K562 (cell line): Measurements from ENCODE around the gene IGF2R. TPM values are rescaled to one million over a fixed set of nuclear protein-coding genes. Genes with fewer than 3 reads are reported as not detected.

ENCODE experiments used
- CBX3 ChIP-seq, 2 experiments: IDR thresholded peaks; 1 replicate in 1 of 2; 2 replicates in 1 of 2; pipeline ENCODE4 v1.6.1; 2012; ENCODE audit warnings: inconsistent platforms in 2 of 2, low read length in 2 of 2, borderline replicate concordance in 1 of 2, control low read depth in 1 of 2
- CHCHD3 ChIP-seq: fragments of 250-450 bp; sonication (Bioruptor Pico); IDR thresholded peaks from 2 replicates; pipeline ENCODE4 v2.1.2; 2022; ENCODE audit warnings: mild to moderate bottlenecking
- FOXM1 ChIP-seq, 2 experiments: fragments of 450-650 bp in 1 of 2; sonication (generic) in 1 of 2; formaldehyde crosslinking in 1 of 2; IDR thresholded peaks; 2 replicates each; pipeline versions ENCODE4 v1.6.1 to v1.9.0; 2017 to 2022; ENCODE audit warnings: low read depth in 2 of 2, mild to moderate bottlenecking in 2 of 2, missing genetic modification reagents in 1 of 2, moderate library complexity in 1 of 2
- HIVEP1 ChIP-seq: fragments of 250-450 bp; sonication (Bioruptor Pico); IDR thresholded peaks from 2 replicates; pipeline ENCODE4 v1.4.0; 2020; ENCODE audit warnings: mild to moderate bottlenecking
- KLF13 ChIP-seq: fragments of 450-650 bp; IDR thresholded peaks from 2 replicates; pipeline ENCODE4 v1.6.1; 2016; ENCODE audit warnings: missing genetic modification characterization, low read depth, mild to moderate bottlenecking, missing compliant biosample characterization, moderate library complexity, borderline replicate concordance
- MBD2 ChIP-seq: sonication (generic); IDR thresholded peaks from 2 replicates; pipeline ENCODE4 v1.6.1; 2016; ENCODE audit warnings: low read depth, borderline replicate concordance
- NFRKB ChIP-seq: fragments of 450-650 bp; IDR thresholded peaks from 2 replicates; pipeline ENCODE4 v1.6.1; 2016; ENCODE audit warnings: low read depth
- NR2C1 ChIP-seq, 2 experiments: fragments of 450-650 bp; IDR thresholded peaks; 2 replicates each; pipeline ENCODE4 v1.6.1; 2017; ENCODE audit warnings: mild to moderate bottlenecking in 2 of 2, antibody characterized with exemption in 1 of 2, inconsistent platforms in 1 of 2, missing compliant biosample characterization in 1 of 2, missing genetic modification characterization in 1 of 2
- PCBP1 ChIP-seq: fragments of 200-400 bp; formaldehyde crosslinking; IDR thresholded peaks from 2 replicates; pipeline ENCODE4 v1.6.1; 2018; ENCODE audit warnings: mild to moderate bottlenecking, low read depth, low read length; ENCODE audit not compliant: poor library complexity, severe bottlenecking
- SIX5 ChIP-seq, 2 experiments: IDR thresholded peaks; 2 replicates each; pipeline ENCODE4 v1.6.1; 2011; ENCODE audit warnings: low read length in 2 of 2, borderline replicate concordance in 1 of 2, low read depth in 1 of 2, mild to moderate bottlenecking in 1 of 2, moderate library complexity in 1 of 2; ENCODE audit not compliant: insufficient read depth in 1 of 2
- TEAD2 ChIP-seq: fragments of 450-650 bp; IDR thresholded peaks from 2 replicates; pipeline ENCODE4 v1.6.1; 2016; ENCODE audit warnings: missing genetic modification characterization, control low read depth, missing compliant biosample characterization
- U2AF1 ChIP-seq: fragments of 200-400 bp; formaldehyde crosslinking; optimal IDR thresholded peaks from 2 replicates; pipeline ENCODE3; 2017; ENCODE audit warnings: mild to moderate bottlenecking, low read depth, low read length, moderate library complexity
- ZBTB1 ChIP-seq: sonication (generic); formaldehyde crosslinking; IDR thresholded peaks from 2 replicates; pipeline ENCODE4 v1.8.1; 2023; ENCODE audit warnings: missing genetic modification reagents, low read depth, mild to moderate bottlenecking, borderline replicate concordance
- ZBTB17 ChIP-seq: fragments of 450-650 bp; formaldehyde crosslinking; IDR thresholded peaks from 2 replicates; pipeline ENCODE4 v1.4.0; 2020; ENCODE audit warnings: mild to moderate bottlenecking
- ZNF133 ChIP-seq: fragments of 250-450 bp; sonication (Bioruptor Pico); IDR thresholded peaks from 2 replicates; pipeline ENCODE4 v1.4.0; 2020; ENCODE audit warnings: mild to moderate bottlenecking
- ZNF318 ChIP-seq, 2 experiments: fragments of 450-650 bp; IDR thresholded peaks; 2 replicates each; pipeline ENCODE4 v1.6.1; 2016; ENCODE audit warnings: mild to moderate bottlenecking in 2 of 2, borderline replicate concordance in 1 of 2, low read depth in 1 of 2, moderate library complexity in 1 of 2
- ZNF347 ChIP-seq: fragments of 450-650 bp; formaldehyde crosslinking; IDR thresholded peaks from 2 replicates; pipeline ENCODE4 v1.4.0; 2020; ENCODE audit warnings: low read depth, mild to moderate bottlenecking, moderate library complexity
- ZNF707 ChIP-seq: fragments of 250-450 bp; sonication (Bioruptor Pico); conservative IDR thresholded peaks from 2 replicates; pipeline ENCODE4 v1.8.0; 2022; ENCODE audit warnings: inconsistent platforms, mild to moderate bottlenecking, moderate library complexity
- ZSCAN32 ChIP-seq: fragments of 450-650 bp; formaldehyde crosslinking; IDR thresholded peaks from 2 replicates; pipeline ENCODE4 v1.4.0; 2020; ENCODE audit warnings: mild to moderate bottlenecking, moderate library complexity
- polyA plus RNA-seq, 8 experiments: library from polyadenylated mRNA; depleted of rRNA in 4 of 8; stranded (reverse) in 5 of 8; unstranded in 3 of 8; fragments of >200 nt; fragmentation: Nextera tagmentation in 2 of 8; fragmentation: Illumina TruSeq in 1 of 8; extraction: Ambion mirVana in 2 of 8; extraction: Trizol in 1 of 8; gene quantifications; 2 replicates each; pipeline versions ENCODE4 v1.2.1 to v1.2.3, GENCODE V29; 2011 to 2014; ENCODE audit warnings: inconsistent platforms in 1 of 8, missing spikeins in 1 of 8
- total RNA-seq, 7 experiments: library from RNA; depleted of rRNA in 6 of 7; stranded (reverse); fragments of >200 nt in 6 of 7; fragmentation: Illumina TruSeq in 2 of 7; extraction: Trizol in 2 of 7; gene quantifications; 2 replicates each; pipeline versions ENCODE4 v1.2.1 to v1.2.3, GENCODE V29; 2011 to 2021; ENCODE audit warnings: low replicate concordance in 1 of 7

The IGF2R gene
- total and polyA plus RNA-seq, 9 of the 15 experiments (the other 6 are each of a cell fraction or from before 2014, with no cell fraction given) = 3.5 to 92.3 (median 34.5) TPM

- TF ChIP-seq ZNF707 (CRISPR knock-in tag) = no peak
- TF ChIP-seq NR2C1 (IDR thresholded peaks at IDR 0.05) = no peak
- TF ChIP-seq NR2C1 (tag; IDR thresholded peaks at IDR 0.05) = no peak
- TF ChIP-seq ZNF318 (IDR thresholded peaks at IDR 0.05; ENCODE audit: borderline replicate concordance in 1 of 2, low read depth in 1 of 2) = no peak
- TF ChIP-seq ZBTB1 (CRISPR knock-in tag) = no peak
- no peak for TF ChIP-seq HIVEP1 (CRISPR knock-in tag)
- no peak for TF ChIP-seq NFRKB
- no peak for TF ChIP-seq ZNF133 (CRISPR knock-in tag)
- no peak for TF ChIP-seq CBX3 (IDR thresholded peaks at IDR 0.05; ENCODE audit: borderline replicate concordance in 1 of 2, low read length in 2 of 2)
- peak; percentile 42; the same call in 1 of the 2 replicates for TF ChIP-seq FOXM1 (IDR thresholded peaks at IDR 0.05; ENCODE audit: low read depth)
- TF ChIP-seq FOXM1 (CRISPR knock-in tag; IDR thresholded peaks at IDR 0.05; ENCODE audit: low read depth) = no peak
- TF ChIP-seq ZBTB17 (CRISPR knock-in tag) = no peak
- TF ChIP-seq U2AF1 = no peak
- no peak for TF ChIP-seq PCBP1
- no peak for TF ChIP-seq MBD2
- no peak for TF ChIP-seq ZSCAN32
- no peak for TF ChIP-seq ZNF347 (CRISPR knock-in tag)
- no peak for TF ChIP-seq SIX5 (IDR thresholded peaks at IDR 0.05; ENCODE audit: borderline replicate concordance in 1 of 2, insufficient read depth in 1 of 2, low read depth in 1 of 2, low read length in 2 of 2)
- 0 out of 2 replicates have a peak, but pooled peaks have one; percentile 36 for TF ChIP-seq KLF13 (tag)
- TF ChIP-seq CHCHD3 = no peak
- no peak for TF ChIP-seq TEAD2 (tag)
Measured at GRCh38 chr6:159989492-159990480, 20.9 kb downstream of the IGF2R start (continued).
